WTC11 (cell line): ENCODE data around the gene NPTX1.

Source experiments
- CTCF ChIP-seq: fragments of 200-600 bp; IDR thresholded peaks from 2 replicates; pipeline ENCODE4 v1.8.0; 2022; ENCODE audit warnings: antibody characterized with exemption
- NFE2L1 ChIP-seq: sonication (generic); formaldehyde crosslinking; IDR thresholded peaks from 2 replicates; pipeline ENCODE4 v1.8.1; 2023; ENCODE audit warnings: missing genetic modification reagents
- TF ChIP-seq, protein P1 (sequence below): sonication (generic); formaldehyde crosslinking; IDR thresholded peaks from 2 replicates; pipeline ENCODE4 v1.8.1; 2023; ENCODE audit warnings: mild to moderate bottlenecking, missing genetic modification reagents, moderate library complexity

- TF ChIP-seq, protein P1, sequence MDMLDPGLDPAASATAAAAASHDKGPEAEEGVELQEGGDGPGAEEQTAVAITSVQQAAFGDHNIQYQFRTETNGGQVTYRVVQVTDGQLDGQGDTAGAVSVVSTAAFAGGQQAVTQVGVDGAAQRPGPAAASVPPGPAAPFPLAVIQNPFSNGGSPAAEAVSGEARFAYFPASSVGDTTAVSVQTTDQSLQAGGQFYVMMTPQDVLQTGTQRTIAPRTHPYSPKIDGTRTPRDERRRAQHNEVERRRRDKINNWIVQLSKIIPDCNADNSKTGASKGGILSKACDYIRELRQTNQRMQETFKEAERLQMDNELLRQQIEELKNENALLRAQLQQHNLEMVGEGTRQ (CRISPR knock-in tag) = no peak
- TF ChIP-seq NFE2L1 (CRISPR knock-in tag) (no peak), CTCF (no peak)
These were observed 33.6 kb downstream of the NPTX1 start for GRCh38 chr17:80442764-80443163.
